ENCODE results near the gene LRRC8E.

DNA sequence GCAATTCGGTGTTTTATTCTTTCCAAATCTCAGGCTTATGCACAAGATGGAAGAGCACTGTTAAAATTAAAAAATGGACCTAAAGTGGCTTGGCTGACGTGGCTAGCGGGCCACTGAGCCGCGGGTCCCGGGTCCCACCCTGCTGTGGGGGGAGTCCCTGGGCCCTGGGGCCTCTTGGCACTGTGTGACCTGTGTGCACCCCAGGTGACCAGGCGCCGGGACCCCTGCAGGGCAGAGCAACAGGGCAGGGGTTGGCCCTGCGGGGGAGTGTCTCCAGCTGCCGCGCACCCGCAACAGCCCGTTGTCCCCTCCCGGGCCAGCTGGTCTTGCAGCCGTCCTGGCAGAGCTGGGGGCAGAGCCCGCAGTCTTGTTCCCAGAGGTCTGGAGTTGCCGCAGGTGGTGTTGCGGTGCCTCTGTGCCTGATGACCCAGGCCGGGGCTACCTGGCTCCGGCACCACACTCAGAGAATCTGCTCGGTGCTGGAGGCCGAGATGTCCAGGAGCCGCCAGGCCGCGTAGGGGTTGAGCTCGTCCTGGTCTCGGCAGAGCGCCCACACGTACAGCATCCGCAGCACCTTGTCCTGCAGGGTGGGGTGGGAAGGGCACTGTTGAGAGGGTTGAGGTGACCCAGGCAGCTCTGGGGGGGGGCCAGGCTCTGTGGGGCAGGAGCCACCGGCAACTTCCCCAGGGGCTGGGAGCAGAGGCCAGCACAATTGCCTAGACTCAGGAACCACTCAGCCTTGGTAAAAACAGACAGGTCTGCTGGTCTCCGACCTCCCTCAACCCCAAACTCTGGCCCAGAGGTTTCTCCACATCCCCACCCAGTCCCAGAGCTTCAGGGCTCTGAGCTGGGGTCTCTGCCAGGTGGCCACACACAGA is 38.7 kb downstream of the LRRC8E start:
- TF ChIP-seq CTCF (IDR thresholded peaks at IDR 0.05) (peak in 1 of 3 experiments; percentile 2), POLR2A (IDR thresholded peaks at IDR 0.05) (no peak)
